ENCODE results near the gene TBL3.

Gene TBL3

DNA sequence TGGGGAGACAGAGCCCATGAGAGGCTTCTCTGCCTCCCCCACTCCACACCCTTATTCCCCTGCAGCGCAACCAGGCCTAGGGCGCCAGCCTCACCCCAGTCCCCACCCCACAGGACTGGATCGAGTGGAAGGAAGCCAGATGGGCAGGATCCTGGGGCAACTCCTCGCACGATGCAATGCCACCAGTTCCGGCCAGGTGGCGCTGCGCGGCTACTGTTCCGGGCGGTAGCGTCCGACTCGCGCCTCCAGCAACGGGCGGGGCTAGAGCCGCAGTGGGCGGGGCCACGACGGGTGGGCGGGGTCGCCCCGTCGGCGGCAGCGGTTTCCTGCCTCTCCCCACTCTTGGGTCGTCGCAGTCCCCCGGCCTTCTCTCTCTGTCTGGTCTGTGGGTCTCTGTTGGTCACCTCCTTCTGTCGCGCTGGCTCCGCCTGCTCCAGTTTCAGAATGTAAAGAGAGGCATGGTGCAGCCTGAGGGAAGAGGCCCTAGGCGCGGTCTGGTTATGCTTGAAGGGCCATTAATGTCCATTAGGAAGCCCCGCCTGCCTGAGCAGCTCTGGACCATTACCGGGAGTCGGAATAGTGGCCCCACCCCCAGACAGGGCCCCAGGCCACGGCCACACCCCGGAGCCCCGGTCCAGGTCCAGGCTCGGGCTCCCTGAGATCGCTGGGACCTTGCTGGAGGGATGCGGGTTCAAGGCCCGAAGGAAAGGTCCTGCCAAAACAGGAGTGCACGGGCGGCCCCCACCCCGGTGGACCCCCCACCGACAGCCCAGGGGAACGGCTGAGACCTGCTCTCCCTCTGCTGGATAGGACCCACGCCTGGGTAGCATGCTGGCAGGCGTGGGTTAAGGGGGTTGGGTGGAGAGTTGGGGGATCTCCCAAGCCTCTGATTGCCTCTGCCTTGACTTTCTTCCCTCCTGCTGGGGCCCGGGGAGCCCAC is 51.5 kb downstream of the TBL3 start:
- peak; percentile 95 for DNase-seq

DNA sequence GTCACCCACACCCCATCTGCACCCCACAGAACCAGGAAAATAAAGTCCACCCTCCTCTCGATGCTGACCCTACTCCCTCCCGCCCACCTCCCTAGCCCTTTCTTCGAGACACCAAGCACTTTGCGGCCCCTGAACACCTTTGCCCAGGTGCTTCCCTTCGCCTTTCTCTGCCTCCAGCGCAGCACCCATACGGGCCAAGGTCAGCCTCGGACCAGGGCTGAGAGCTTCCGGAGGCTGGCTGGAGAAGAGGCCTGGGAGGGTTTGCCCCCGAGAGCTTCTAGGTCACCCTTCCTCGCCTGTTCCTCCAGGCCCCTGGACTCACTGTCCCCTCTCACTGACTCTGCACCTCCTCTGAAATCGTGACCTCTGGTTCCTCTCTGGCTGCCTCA is 52.2 kb downstream of the TBL3 start:
- DNase-seq: no peak

DNA sequence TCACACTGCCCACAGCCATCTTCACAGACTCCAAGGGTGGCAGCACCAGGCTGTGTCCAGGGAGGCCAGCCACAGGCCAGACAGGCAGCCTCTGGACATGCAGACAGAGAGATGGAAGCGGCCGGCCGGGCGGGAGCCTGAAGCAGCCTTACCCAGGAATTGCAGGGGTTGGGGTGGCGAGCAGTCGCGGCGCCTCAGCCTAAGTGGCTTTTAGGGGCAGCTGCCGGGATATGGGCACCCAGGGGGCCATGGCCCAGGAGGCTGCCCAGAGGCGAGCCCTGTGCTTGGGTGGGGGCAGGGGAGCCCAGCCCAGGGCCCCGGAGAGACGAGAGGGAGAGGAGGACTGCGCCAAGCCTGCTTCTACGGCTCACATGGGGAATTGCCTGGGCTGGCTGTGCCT is 53.4 kb downstream of the TBL3 start:
- DNase-seq: no peak

DNA sequence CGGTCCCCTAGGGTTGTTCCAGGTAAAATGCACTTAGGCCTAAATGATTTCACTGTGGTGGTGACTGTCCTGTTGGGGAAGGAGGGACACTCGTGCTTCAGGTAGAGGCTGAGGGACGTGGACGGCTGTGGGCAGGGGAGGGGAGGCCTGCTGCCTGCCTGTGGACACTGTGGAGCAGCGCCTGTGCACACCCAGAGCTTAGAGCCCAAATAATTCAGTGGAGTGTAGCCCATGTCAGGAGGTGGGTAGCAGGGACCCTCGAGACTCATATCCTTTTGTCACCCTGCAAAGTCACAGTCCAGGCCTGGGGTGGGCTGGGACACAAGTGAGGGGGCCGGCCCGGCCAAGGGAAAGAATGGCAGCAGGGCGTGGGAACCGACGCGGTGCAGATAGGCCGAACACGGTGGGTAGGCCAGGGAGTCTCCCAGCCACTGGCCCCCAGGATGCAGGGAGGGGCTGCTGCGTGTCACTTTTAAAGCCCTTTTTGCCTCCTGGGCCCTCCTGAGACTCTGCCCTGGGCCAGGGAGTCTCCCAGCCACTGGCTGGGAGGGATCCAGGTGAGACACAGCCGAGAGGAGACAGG is 54.1 kb downstream of the TBL3 start:
- no peak for DNase-seq

DNA sequence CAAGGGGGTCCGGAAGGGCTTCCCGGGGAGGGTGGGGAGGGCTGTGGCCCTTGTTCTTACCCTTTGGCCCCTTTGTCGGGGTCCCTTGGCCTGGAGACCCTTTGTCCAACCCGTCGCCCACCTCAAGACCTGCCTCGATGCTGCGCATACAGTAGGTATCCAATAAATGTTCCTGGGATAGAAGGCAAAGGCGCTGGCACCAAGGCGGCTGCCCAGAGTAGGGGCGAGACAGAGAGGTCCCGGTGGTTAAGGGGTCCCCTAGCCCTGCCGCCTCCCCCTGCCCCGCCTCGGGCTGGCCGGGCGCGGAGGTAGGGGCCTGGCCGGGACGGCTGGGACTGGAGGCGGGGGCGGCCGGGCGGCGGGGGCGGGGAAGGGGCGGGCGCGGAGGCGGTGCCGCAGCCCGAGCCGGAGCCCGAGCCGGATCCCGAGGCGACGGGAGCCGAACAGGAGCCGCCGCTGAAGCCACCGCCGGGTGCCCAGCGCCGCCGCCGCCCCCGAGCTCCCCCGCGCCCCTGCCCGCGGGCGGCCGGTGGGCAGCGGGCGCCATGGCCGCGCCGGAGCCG is 54.7 kb downstream of the TBL3 start, which contains the start of gene NHERF2:
NHERF2 (plus strand) TSS at position 442 of the 563 bp plus-strand sequence; CDS start at position 546, 104 bp downstream.
- DNase-seq: peak; percentile 32

DNA sequence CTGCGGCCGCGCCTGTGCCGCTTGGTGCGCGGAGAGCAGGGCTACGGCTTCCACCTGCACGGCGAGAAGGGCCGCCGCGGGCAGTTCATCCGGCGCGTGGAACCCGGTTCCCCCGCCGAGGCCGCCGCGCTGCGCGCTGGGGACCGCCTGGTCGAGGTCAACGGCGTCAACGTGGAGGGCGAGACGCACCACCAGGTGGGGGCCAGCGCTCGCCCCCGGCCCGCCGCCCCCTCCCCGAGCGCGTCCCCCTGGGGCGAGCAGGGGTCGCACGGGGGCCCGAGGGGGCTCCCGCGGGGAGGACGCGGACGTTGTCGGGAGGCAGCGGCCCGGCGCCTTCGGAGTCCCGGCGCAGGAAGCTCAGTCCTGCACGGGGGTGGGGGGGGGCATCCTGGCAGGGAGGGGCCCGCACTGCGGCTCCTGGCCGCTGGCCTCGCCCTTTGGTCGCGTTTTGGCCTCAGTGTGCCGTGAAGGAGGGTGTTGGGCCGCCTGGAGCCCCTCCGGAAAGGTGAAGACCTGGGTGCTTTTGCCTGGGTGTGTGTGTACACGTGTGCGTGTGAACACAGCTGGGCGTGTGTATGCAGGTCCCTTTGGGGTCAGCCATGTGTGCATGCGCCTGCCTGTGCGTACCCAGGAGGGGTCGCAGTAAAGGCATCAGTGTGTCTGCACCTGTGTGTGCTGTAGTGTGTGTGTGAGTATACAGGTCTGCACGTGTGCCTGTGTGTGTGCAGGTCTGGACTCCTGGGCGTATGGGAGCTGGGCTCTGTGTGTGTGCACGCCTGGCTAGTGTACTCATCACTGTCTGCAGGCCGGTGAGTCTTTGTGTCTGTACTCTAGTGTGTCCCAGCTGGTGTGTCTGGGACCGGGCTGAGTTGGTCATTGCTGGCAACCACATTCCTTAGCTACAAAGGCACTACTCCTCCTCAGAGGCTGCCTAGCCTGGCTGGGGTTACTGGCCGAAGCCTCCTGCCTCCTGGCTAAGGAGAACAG is 55.5 kb downstream of the TBL3 start:
- peak; percentile 23 for DNase-seq

DNA sequence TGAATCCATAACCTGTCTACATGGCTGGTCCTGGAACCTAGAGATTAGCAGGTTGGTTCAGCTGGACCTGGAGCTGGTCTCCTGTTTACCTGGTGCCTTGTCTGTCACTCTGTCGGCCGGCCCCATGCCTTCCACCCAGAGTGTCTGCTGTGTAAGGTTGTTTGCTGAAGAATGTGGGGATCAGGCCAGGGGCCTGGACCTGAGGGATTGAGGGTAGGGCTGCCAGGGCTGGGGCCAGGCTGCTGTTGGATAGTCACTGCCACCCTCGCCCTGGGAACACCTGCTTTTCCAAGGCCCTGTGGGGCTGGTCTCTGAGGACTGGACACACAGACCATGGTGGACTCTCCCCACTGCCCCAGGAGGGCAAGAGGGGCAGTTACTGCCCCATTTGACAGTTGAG is 56.3 kb downstream of the TBL3 start:
- DNase-seq: no peak

DNA sequence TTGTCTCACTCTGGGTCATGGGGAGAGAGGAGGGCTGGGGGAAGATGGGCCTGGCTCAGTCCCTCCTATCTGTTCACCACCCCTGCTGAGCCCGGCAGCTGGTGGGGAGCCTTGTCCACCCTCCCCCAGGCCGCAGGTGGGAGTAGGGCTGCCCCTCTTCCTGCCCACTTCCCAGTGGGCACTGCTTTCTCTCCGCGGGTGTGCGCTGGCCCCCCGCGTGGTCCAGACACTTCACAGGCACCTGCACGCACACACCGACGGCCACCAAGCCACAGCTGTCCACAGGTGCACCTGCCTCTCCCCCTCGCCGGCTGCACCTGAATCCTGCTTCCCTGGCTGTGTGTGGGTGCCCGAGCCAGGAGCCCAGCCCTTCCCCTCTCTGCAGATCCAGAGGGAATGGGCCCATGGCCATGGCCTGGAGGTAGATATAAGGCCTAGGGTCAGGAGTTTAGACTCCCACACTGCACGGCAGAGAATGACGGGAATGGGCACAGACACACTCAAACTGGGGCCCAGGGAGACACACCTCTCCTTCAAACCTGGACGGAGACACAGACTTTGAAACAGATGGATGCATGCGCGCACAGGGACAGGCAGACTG is 56.9 kb downstream of the TBL3 start:
- no peak for DNase-seq

DNA sequence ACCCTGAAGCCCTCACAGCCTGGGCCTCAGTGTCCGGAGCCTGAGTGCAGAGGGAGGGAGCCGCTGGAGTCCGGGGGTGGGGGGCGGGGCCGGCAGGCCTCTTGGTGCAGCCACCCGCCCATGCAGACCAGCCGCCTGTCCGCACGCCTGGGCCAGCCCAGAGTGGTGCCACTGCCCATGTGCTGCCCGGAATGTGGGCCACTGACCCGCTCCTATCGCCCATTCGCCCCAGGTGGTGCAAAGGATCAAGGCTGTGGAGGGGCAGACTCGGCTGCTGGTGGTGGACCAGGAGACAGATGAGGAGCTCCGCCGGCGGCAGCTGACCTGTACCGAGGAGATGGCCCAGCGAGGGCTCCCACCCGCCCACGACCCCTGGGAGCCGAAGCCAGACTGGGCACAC is 57.5 kb downstream of the TBL3 start:
- DNase-seq: no peak

DNA sequence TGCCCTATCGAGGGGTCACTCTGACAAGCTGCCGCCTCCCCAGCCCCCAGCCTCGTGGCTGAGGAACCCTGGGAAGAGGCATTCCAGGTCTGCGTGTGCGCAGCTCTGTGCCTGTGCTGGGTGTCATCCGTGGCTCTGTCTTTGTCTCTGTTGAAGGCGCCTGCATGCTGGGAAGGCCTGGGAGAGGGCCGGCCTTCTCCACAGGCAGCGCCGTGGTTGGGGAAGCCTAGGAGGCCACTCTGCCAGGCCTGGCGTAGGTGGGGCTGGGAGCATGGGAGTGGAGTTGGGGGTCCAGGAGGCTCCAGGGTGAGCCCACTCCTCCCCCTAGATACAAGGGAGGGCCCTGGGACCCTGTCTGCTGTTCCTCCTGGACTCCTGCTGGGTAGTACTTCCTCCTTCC is 58.2 kb downstream of the TBL3 start:
- no peak for DNase-seq

DNA sequence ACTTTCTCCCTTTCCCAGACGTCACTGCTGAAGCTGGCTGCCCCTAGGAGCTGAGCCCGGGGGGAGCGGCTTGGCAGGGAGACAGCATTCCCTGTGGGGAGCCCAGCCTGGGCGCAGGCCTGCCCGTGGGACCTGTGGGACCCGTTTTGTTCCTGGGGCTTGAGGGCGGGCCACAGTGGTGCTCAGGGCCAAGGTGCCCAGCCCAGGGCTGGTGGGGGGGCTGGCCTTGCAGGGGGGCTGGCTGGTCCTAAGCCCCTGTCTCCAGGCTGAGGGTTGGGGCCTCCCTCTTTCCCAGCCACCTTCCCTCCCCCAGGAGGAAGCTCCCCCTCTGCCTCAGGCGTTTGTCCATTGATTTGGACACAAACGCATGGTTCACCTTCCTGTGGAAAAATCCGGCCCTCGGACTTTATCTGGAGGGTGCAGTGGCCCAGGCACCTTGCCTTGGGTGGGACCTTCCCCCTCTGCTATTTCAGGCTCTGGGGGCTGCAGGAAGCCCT is 59.3 kb downstream of the TBL3 start:
- no peak for DNase-seq
